Skin of body (tissue), 2 donors: ENCODE data around the gene NPAS3. TPM values are rescaled to one million over a fixed set of nuclear protein-coding genes. Genes with fewer than 3 reads are reported as not detected.

Experiments
- DNase-seq: peaks from one replicate; lab custom pipeline; 2025; lab: John Stamatoyannopoulos, UW
- total RNA-seq: library from RNA; depleted of rRNA; stranded (reverse); fragments of >200 nt; gene quantifications from one replicate; pipeline ENCODE4 v1.2.3, GENCODE V29; 2014

Gene NPAS3
- total RNA-seq, 1 donor from 2014 or later = 3.8 TPM

DNA sequence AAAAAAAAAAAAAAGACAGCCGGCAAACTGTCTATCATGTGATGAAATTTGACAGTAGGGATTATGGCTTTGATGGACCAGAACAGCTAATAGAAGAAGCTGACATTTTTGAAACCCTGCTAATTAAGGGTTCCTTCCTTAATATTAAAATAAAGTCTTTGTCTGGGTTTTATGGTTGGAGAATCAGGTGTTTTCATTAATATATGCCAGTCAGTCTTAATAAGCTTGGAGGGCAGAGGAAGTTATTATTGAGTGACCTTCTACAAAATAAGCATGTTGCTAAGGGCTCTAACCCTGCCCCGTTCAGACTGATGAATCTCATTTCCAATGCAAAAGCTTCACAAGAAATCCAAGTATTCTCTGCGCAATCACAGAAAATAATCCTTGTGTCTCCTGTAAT is 722.4 kb downstream of the NPAS3 start:
- no peak for DNase-seq

DNA sequence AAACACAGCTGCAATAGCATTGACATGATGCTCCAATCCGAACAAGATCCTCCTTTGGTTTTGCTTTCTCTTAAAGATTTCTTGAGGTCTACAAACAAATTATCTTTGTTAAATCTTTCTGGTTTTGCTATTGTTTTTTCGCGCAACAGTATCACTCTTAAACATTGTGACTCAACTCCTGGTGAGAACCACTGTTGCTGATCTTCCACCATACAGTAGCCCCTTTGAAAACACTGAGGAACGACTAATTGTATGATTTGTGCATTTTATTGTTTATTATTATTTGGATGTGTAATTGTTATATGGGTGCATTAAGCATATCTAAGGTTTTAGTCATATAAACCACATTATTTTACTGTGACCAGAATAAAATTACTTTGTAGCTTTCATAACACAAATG is 729.4 kb downstream of the NPAS3 start:
- no peak for DNase-seq

DNA sequence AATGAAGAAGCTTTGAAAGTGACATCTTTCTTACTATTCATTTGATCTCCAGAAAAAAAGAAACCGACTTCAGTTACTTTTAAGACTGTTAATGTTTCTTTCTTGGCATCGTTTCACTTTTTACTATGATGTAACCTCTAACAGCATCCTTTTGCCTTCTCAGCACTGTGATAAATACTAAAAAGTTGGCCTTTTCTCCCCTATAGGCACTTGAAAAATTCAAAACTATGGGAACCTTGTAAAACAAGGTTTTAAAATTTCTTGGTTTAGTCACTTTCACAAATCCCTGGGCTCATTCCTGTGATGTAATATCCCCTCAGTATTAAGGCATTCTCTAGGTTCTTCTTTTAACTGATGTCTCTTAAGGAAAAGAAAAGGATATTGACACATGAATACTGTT is 730.4 kb downstream of the NPAS3 start:
- no peak for DNase-seq

DNA sequence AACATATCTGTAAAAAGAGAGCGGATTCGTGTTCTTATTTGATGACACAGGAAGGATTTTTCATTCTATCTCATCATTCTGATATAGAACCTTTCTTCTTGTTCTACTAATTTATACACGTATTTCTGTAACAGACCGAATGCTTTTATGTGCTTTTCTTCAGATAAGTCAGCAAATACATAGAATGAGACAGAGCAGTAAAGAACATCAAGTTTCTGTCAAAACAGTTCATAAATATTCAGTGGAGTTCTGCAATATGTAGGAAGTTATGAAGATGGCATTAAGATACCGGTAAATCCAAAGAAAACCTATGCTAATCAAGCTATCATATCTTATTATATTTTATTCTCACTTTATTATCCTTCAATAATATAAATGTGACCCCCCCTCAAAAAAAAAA is 731.6 kb downstream of the NPAS3 start:
- DNase-seq = no peak

DNA sequence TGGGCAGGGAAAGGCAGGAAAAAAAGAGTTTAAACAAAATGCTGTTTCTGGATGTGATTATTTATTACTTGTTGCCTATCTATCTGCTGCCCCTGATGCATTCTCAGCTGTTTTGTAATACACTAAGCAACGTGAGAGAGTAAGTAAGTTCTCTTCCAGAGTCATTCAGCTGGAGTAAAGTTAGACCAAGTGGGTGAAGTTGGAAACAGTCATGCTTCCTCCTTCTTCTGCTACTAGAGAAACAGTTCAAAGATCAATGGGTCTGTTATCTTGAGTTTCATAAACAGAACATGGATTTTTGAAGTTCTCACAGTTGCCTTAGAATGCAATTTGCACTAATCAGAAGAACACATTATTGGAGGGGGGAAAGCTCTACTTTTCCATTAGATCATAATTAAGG is 732.9 kb downstream of the NPAS3 start:
- no peak for DNase-seq

DNA sequence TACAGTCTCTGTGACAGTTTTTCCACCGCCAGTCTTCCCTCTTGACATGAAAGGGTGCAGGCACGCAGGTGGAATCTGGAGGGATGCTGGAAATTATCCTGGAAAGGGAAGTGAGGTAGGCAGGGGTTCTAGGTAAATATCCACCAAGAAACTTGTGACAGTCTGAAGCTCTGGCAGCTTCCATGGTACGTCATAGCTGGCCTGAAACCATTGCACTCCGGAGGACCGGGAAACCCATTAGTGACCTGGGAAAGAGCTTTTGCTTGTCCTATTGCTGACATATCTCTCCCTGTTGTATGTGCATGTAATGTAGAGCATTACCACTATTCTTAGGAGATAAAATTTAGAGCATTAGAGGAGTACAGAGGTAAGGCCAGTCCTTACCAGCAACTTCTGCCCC is 736.2 kb downstream of the NPAS3 start:
- no peak for DNase-seq

DNA sequence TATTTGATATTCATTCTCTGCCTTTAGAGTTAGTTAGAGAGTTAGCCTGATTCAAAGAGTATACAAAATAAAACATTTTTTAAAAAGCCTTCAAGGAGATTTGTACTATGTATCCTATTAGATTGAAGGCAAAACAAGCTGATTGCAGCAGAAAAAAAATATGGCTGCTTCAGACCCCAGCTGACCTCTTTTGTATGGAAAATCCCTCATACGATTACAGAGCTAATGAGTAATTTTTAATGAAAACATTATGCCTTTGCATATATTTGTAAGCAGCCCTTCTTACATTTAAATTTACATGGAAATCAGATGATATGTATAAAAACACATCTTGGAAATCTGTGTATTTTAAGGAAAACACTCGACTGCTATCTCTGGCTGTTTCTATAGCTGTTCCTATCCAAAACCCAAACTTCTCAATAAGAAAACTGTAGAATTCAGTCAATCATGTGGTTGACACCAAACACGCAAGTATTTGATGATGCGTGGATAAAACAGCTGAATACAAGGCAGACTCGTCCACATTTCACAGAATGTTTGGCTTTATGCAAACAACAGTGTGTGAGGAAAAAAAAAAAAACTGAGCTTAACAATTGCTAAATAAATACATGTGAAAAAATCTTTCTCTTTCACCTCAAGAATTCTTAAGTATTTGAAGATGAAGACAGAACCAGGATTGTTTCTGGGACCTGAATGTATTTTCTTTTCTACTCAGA is 736.9 kb downstream of the NPAS3 start:
- peak; percentile 9 for DNase-seq

DNA sequence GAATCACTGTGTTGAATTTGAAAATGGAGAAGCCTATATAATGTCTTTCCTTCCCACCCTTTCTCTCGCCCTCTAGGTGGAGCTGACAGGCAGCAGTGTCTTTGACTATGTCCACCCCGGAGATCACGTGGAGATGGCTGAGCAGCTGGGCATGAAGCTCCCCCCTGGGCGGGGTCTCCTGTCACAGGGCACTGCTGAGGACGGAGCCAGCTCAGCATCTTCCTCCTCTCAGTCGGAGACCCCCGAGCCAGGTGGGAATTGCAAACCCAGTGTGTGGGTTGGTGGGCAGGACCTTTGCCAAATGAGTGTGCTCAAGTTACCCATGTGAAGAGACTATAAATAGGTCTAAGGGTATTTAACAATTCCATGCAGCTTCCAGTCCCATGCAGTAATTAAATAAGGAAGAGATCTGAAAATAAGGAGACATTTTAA is 737.5 kb downstream of the NPAS3 start:
- DNase-seq = no peak

DNA sequence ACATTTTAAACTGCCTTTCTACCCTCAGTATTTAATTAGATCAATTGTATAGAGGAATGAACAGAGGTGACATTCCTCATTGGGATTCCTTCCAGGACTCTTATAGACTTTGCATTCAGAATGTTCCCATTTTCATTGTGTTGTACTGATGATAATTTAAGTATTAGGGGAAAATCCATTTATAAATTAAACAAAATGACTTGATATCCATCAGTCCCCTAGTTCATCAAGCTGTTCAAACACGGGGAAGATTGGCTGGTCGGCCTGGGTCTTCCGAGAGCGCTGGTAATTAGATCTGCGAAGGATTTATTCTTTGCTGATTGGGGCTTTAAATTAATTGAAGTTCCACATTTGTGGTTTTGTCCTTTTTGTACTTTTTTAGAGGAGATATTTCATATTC is 738.2 kb downstream of the NPAS3 start:
- no peak for DNase-seq

DNA sequence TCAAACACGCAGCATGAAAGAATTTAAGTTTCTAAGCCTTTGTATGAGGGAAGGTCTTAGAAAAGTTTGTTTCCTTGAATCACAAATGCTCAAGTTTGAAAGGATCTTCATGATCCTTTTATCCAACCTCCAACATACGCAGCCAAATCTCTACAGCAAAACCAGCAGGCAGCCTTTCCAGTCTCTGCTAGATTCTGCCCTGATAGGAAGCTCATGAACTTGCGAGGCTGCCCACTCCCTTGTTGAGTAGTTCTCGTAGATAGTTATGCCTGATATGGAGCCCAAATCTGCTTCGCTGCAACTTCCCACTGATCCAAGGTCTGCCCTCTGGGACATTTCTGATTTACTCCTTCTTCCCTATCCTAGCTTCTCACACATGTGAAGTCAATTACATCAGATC is 739.3 kb downstream of the NPAS3 start:
- no peak for DNase-seq

DNA sequence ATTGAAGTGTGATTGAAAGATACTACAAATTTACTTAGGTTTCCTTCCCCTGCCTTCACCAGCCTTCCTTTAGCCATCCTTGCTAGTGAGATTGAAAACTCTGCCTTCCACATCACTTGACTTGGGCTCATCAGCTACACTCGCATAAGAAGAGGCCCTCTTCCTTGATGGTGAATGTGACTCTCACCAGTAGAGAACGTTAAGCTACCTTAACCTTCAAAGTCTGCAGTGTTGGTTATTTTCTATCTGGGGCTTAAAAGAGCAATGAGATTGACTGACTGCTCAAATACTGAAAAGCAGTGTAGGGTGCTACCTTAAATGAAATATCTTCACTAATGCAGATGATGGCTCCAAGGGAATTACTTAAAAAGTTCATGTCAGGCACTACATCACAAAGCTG is 740.3 kb downstream of the NPAS3 start:
- no peak for DNase-seq

DNA sequence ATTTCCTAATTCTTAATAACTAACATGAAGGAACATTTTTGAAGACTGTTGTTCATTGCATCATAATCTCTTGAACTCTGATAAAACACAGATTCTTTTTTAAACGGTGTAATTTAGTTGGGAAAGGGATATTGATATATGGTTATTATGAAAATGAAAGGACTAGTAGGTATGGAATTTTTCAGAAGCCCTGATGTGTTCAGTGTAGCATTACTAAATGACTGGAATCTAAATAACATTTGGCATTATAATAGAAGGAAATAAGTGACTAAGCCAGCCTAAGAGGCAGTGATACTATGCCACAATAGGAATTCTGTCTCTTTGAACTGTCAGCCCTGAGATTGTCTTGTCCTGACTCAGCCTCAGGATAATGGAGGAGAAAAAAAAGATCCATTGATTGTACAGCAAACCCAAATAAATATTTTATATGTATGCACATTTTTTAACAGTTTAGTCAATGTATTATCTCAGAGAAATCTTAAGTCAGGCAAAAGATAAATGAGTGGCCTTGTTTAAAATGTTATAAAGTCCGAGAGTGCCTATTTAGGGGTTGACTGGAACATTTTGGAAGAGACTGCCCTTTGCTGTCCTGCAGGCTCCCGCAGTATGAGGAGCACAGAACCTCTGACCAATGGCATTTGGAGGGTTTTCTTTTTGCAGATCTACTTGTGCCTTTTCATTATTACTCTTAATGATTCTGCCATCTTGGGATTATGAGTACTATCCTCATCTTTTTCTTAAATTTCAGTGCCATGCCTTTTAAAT is 741.0 kb downstream of the NPAS3 start:
- DNase-seq = no peak

DNA sequence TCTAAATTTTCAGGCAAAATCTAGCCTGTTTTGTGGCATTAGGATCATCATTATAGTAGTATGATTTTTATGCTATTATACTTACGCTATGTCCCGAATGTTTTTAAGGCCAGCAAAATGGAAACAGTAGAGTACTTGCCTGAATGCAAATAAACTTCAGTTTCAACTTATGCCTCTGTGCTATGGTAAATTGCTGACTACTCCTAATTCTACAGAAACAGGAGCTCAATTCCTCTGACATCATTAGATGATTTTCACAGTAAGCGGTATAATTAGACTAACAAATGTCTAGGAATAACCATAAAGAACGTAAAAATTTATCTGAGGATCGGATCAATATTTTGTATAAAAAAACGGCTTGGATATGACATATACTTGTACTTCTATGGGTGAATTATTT is 742.2 kb downstream of the NPAS3 start:
- DNase-seq = no peak

DNA sequence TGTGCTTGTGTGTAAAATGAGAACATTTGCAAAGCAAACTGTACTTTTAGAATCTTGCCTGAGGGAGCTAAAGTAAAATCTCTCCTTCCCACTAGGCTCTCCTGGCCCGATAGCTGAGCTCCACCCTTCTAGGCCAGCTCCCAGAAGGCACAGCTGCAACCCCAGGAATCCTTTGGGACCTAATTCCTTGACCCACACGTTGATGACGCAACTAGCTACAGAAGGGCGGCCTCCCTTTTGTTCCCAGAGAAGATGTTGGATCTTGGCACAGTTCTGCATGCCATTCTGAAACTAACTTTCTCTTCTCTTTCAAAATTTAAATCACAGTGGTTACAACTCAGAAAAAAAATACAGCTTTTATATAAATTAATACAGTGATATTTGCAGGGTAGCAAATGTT is 744.1 kb downstream of the NPAS3 start:
- DNase-seq = peak; percentile 12

DNA sequence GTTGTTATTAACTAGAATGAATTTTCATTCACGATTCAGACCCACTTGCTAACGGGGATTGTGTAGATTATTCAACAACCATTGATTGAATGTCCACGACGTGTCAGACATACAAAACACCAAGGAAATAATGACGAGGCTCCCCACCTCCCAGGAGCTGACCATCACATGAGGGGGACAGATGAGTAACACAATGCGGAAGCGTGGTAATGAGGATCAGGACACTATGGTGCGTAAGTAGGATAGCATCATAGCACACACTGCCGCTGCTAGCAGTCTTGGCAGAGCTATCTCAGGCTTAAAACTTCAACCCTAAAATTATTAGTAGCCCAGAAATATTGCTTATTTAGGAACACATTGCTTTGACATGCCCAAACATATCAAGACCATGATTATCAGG is 746.3 kb downstream of the NPAS3 start:
- DNase-seq = no peak

DNA sequence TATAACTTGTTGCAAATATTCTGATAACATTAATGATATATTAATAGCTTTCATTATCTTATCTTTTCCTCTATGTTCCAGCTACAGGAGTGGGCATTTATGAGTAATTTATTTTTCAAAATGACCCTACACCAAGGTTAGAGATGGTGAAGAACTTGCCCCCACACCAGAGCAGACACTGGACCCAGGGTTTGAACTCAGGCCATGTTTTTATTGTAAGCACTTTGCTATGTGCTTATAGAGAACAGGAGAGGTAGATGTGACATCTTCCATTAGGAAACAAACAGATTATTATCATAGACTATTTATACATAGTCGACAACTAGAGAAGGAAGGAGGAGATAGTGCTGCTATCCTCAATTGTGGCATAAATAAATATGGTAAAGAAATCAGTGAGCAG is 747.0 kb downstream of the NPAS3 start:
- no peak for DNase-seq

DNA sequence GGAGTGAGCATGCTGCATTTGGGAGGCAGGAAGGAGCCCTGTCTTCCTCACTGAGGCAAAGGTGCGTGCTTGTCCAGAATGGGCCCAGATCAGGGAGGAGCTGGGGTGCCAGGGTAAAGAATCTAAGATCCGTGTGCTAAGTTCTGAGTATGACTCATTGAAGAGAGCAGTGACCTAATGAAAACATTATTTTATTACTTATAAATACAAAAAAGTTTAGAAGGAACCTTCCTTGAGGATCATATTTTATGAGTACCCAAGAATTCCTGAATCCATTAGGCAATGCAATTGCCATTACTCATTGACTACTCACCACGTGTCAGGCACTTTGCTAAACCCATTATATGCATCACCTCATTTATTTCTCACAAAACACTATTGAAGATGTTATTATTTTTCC is 747.5 kb downstream of the NPAS3 start:
- DNase-seq = no peak

DNA sequence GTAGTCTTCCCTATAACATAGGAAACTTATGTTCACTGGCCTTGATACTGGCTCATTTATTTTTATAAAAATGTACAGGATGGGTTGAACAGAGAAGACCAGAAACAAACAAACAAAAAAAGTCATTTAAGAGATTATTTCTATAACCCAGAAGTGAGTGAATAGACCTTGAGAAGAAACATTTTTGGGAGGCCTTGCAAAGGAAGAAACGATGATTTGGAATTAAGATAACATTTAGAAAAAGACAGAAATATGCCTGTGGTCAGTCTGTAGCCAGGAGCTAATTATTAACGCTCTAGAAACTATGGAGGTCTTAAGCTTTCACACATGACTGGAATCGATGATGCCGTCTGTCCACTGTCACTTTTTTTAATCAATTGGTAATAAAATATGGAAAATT is 748.2 kb downstream of the NPAS3 start:
- DNase-seq = no peak

DNA sequence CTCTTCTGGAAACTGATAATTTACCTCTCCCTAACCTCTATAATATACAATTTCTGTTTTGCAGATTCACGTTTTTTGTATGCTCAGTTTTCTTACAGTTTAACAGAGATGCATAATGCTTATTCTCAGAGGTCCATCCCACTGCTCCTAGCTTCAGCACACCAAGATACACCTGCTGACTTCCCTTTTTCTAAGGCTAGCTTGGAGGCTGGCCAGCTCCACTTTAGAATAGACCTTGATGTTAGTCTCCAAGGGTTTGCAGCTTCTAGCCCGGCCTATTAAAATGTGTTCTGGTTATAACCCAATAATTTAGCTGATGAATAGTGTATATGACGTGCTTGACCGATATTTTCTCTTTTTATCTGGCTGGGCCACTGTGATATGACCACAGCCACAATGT is 751.0 kb downstream of the NPAS3 start:
- DNase-seq = no peak

DNA sequence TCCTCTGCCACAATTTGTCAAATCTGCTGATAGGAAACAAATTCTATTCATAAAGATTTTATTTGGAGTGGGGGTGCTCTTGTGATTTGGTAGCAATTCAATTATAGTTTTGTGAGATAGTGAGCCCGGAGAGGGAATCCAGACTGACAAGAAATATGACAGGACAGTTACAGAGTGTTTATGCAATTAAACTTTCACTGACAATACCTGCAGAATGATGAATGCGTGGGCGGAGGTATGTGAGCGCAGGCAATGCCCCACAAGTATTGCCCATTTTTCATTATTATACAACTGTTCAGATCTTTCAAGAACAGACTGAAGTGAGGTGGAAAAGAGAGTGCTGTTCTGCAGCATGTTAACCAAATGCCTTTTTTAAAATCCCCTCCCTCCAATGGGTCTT is 753.2 kb downstream of the NPAS3 start:
- no peak for DNase-seq

DNA sequence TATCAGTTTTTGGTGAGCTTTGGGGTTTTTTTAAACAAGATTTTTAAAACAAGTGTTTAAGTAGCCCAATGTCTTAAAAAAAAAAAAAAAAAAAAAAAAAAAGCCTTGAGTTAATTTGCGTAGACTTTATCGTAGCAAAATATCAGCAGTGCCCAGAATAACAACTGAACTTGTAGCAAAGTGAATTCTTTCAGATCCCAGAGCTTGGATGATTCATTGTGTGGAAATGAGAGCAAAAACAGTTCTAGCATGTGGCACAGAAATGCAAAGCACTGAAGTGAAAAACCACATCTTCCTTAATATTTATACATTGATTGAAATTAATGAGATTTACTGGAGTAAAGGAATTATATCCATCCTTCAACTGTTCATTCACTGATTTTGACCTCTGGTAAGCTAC is 754.1 kb downstream of the NPAS3 start:
- DNase-seq = no peak

DNA sequence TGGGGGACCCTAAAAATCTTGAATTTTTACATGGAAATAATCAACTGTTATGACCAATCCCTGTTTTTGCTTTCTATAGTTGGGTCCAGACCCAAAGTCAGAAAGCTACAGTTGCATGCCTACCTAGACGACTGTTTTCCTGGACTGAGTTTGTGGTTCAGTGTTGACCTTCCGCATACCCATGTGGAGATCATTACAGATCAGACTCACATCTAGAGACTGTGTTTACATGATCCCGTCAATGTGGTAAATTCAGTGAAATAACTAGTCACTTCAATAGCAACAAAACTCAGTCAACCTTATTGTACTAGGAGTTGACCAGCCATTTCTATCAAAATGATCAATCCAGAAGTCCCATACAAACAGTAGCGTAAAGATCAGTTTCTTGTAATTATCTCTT is 754.6 kb downstream of the NPAS3 start:
- no peak for DNase-seq

DNA sequence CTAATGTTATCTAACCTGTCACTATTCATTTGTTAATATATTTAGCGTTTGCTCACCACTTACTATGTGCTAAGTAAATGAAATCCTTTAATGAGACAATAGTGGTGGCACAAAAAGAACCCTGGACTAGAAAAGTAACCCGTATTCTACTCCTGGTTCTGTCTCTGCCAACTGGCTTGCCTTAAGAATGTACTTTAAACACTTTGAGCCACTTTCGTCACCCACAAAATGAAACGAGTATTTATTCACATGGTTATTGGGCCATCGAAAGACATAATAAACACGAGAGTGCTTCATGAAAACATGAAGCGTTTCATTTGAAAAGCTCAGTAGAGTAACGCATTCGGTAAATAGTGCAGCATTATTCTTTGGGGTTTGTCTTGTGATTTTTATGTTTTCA is 757.5 kb downstream of the NPAS3 start:
- DNase-seq = no peak
